IPS-15b (cell line): ENCODE results near the gene PLEKHH1.

ENCODE experiments used
- H3K27me3 ChIP-seq: one replicate; pipeline ENCODE4 v1.6.1; 2013; ENCODE audit warnings: low read length; ENCODE audit not compliant: control insufficient read depth, insufficient read depth
- H3K36me3 ChIP-seq: one replicate; pipeline ENCODE4 v1.6.1; 2013; ENCODE audit warnings: low read length; ENCODE audit not compliant: control insufficient read depth, insufficient read depth
- H3K4me1 ChIP-seq: one replicate; pipeline ENCODE4 v1.6.1; 2013; ENCODE audit warnings: mild to moderate bottlenecking, low read length; ENCODE audit not compliant: control insufficient read depth, insufficient read depth
- H3K4me3 ChIP-seq: one replicate; pipeline ENCODE4 v1.5.1; 2013; ENCODE audit warnings: low read depth, low read length
- H3K9ac ChIP-seq: one replicate; pipeline ENCODE4 v1.6.1; 2013; ENCODE audit warnings: low read depth, mild to moderate bottlenecking, low read length
- H3K9me3 ChIP-seq: one replicate; pipeline ENCODE4 v1.6.1; 2013; ENCODE audit warnings: mild to moderate bottlenecking, low read length; ENCODE audit not compliant: control insufficient read depth, insufficient read depth

PLEKHH1 gene

GRCh38 chr14:67524634-67524963 is 8.5 kb upstream of the PLEKHH1 start:
- Histone ChIP-seq H3K4me3 (no peak overlapping the region), H3K9ac (no peak overlapping the region), H3K4me1 (no peaks in the 10 kb centered on the region), H3K36me3 (no peaks in the 10 kb centered on the region), H3K9me3 (no peaks in the 10 kb centered on the region), H3K27me3 (no peaks in the 10 kb centered on the region)

GRCh38 chr14:67525389-67525788 is 7.7 kb upstream of the PLEKHH1 start:
- no peak overlapping the region for H3K4me3 ChIP-seq
- H3K9ac ChIP-seq: no peak overlapping the region
- H3K36me3 ChIP-seq: no peaks in the 10 kb centered on the region
- H3K27me3 ChIP-seq: no peaks in the 10 kb centered on the region
- H3K9me3 ChIP-seq: no peaks in the 10 kb centered on the region
- no peaks in the 10 kb centered on the region for H3K4me1 ChIP-seq

GRCh38 chr14:67526181-67526580 is 6.9 kb upstream of the PLEKHH1 start:
- H3K4me3 ChIP-seq: no peak overlapping the region
- no peaks in the 10 kb centered on the region for H3K27me3 ChIP-seq
- no peaks in the 10 kb centered on the region for H3K9me3 ChIP-seq
- H3K9ac ChIP-seq: no peak overlapping the region
- H3K36me3 ChIP-seq: no peaks in the 10 kb centered on the region
- no peaks in the 10 kb centered on the region for H3K4me1 ChIP-seq

GRCh38 chr14:67526676-67527459 is 6.2 kb upstream of the PLEKHH1 start:
- no peaks in the 10 kb centered on the region for H3K9me3 ChIP-seq
- H3K9ac ChIP-seq: no peak overlapping the region
- H3K4me1 ChIP-seq: no peaks in the 10 kb centered on the region
- peaks cover under 1% of the 10 kb centered on the region for H3K27me3 ChIP-seq
- H3K36me3 ChIP-seq: no peaks in the 10 kb centered on the region
- no peak overlapping the region for H3K4me3 ChIP-seq

- Histone ChIP-seq H3K9ac (no peak overlapping the region), H3K27me3 (peaks cover 5% of the 10 kb centered on the region), H3K4me3 (no peak overlapping the region), H3K36me3 (no peaks in the 10 kb centered on the region), H3K4me1 (peaks cover 4% of the 10 kb centered on the region), H3K9me3 (no peaks in the 10 kb centered on the region)
Measured at GRCh38 chr14:67527756-67528155, 5.3 kb upstream of the PLEKHH1 start.

GRCh38 chr14:67528276-67528675 is 4.8 kb upstream of the PLEKHH1 start:
- Histone ChIP-seq H3K36me3 (no peaks in the 10 kb centered on the region), H3K9ac (no peak overlapping the region), H3K9me3 (no peaks in the 10 kb centered on the region), H3K4me1 (peaks cover 4% of the 10 kb centered on the region), H3K27me3 (peaks cover 5% of the 10 kb centered on the region), H3K4me3 (no peak overlapping the region)

- H3K27me3 ChIP-seq: peaks cover 5% of the 10 kb centered on the region
- no peak overlapping the region for H3K9ac ChIP-seq
- no peak overlapping the region for H3K4me3 ChIP-seq
- H3K9me3 ChIP-seq: no peaks in the 10 kb centered on the region
- H3K4me1 ChIP-seq: peaks cover 8% of the 10 kb centered on the region
- H3K36me3 ChIP-seq: no peaks in the 10 kb centered on the region
Measured at GRCh38 chr14:67529947-67530935, 2.8 kb upstream of the PLEKHH1 start.

GRCh38 chr14:67532606-67532997 is 488 bp upstream of the PLEKHH1 start:
- no peaks in the 10 kb centered on the region for H3K36me3 ChIP-seq
- peak overlapping the region; percentile 60 for H3K9ac ChIP-seq
- peak overlapping the region; percentile 45 for H3K4me3 ChIP-seq
- H3K4me1 ChIP-seq: peaks cover 8% of the 10 kb centered on the region
- H3K27me3 ChIP-seq: peaks cover 5% of the 10 kb centered on the region
- no peaks in the 10 kb centered on the region for H3K9me3 ChIP-seq

GRCh38 chr14:67533754-67534085 is 630 bp downstream of the PLEKHH1 start:
- H3K36me3 ChIP-seq: no peaks in the 10 kb centered on the region
- peaks cover 5% of the 10 kb centered on the region for H3K27me3 ChIP-seq
- H3K4me1 ChIP-seq: peaks cover 10% of the 10 kb centered on the region
- H3K9ac ChIP-seq: peak overlapping the region; percentile 58
- H3K9me3 ChIP-seq: no peaks in the 10 kb centered on the region
- H3K4me3 ChIP-seq: peak overlapping the region; percentile 45

- Histone ChIP-seq H3K4me3 (no peak overlapping the region), H3K9ac (no peak overlapping the region), H3K27me3 (peaks cover 5% of the 10 kb centered on the region), H3K9me3 (no peaks in the 10 kb centered on the region), H3K36me3 (no peaks in the 10 kb centered on the region), H3K4me1 (peaks cover 20% of the 10 kb centered on the region)
Measured at GRCh38 chr14:67536087-67536486, 3.0 kb downstream of the PLEKHH1 start.

GRCh38 chr14:67537736-67538135 is 4.6 kb downstream of the PLEKHH1 start:
- no peak overlapping the region for H3K4me3 ChIP-seq
- peaks cover 19% of the 10 kb centered on the region for H3K4me1 ChIP-seq
- H3K9me3 ChIP-seq: no peaks in the 10 kb centered on the region
- H3K36me3 ChIP-seq: no peaks in the 10 kb centered on the region
- H3K27me3 ChIP-seq: no peaks in the 10 kb centered on the region
- H3K9ac ChIP-seq: no peak overlapping the region

GRCh38 chr14:67538501-67538900 is 5.4 kb downstream of the PLEKHH1 start:
- Histone ChIP-seq H3K9me3 (no peaks in the 10 kb centered on the region), H3K27me3 (no peaks in the 10 kb centered on the region), H3K9ac (no peak overlapping the region), H3K36me3 (no peaks in the 10 kb centered on the region), H3K4me3 (no peak overlapping the region), H3K4me1 (peaks cover 19% of the 10 kb centered on the region)
